HL-60 (cell line): ENCODE data around the gene RAI1.

Experiments
- DNase-seq, 2 experiments: peaks; one replicate each; pipeline ENCODE4 v3.0.0-alpha.2; 2010 to 2020; ENCODE audit warnings: low read depth in 1 of 2, low spot score in 1 of 2
- H3K27ac ChIP-seq: fragments of 250-450 bp; sonication (Bioruptor Pico); replicated peaks from 2 replicates; pipeline ENCODE4 v1.5.1; 2020; ENCODE audit warnings: mild to moderate bottlenecking, moderate library complexity
- H3K27me3 ChIP-seq: fragments of 250-450 bp; sonication (Bioruptor Pico); 2 replicates; pipeline ENCODE4 v1.5.1; 2021; ENCODE audit warnings: mild to moderate bottlenecking, moderate library complexity; ENCODE audit not compliant: insufficient read depth, poor library complexity, severe bottlenecking
- H3K4me3 ChIP-seq: replicated peaks from 2 replicates; pipeline ENCODE4 v1.5.1; 2011; ENCODE audit warnings: mild to moderate bottlenecking, control low read depth, low read length; ENCODE audit not compliant: insufficient read depth
- CTCF ChIP-seq: IDR thresholded peaks from one replicate; pipeline ENCODE4 v1.5.1; 2011; ENCODE audit warnings: low read length, control low read depth, inconsistent platforms; ENCODE audit not compliant: insufficient read depth
- GABPA ChIP-seq: IDR thresholded peaks from 2 replicates; pipeline ENCODE4 v1.6.1; 2012; ENCODE audit warnings: low read depth
- POLR2AphosphoS5 ChIP-seq: IDR thresholded peaks from 2 replicates; pipeline ENCODE4 v1.6.1; 2012; ENCODE audit warnings: low read depth
- REST ChIP-seq: IDR thresholded peaks from 2 replicates; pipeline ENCODE4 v1.6.1; 2012; ENCODE audit warnings: low read depth; ENCODE audit not compliant: insufficient replicate concordance
- SPI1 ChIP-seq: IDR thresholded peaks from 2 replicates; pipeline ENCODE4 v1.6.1; 2012; ENCODE audit warnings: low read depth, mild to moderate bottlenecking, borderline replicate concordance

Gene RAI1

GRCh38 chr17:17668775-17669579 is 12.3 kb upstream of the RAI1 start:
- H3K27ac ChIP-seq = no peak overlapping the region
- no peak for DNase-seq
- no peak for TF ChIP-seq POLR2AphosphoS5
- TF ChIP-seq REST = no peak
- no peak for TF ChIP-seq CTCF
- TF ChIP-seq GABPA = no peak
- TF ChIP-seq SPI1 = no peak
- no peaks in the 10 kb centered on the region for H3K27me3 ChIP-seq
- no peak overlapping the region for H3K4me3 ChIP-seq

DNA sequence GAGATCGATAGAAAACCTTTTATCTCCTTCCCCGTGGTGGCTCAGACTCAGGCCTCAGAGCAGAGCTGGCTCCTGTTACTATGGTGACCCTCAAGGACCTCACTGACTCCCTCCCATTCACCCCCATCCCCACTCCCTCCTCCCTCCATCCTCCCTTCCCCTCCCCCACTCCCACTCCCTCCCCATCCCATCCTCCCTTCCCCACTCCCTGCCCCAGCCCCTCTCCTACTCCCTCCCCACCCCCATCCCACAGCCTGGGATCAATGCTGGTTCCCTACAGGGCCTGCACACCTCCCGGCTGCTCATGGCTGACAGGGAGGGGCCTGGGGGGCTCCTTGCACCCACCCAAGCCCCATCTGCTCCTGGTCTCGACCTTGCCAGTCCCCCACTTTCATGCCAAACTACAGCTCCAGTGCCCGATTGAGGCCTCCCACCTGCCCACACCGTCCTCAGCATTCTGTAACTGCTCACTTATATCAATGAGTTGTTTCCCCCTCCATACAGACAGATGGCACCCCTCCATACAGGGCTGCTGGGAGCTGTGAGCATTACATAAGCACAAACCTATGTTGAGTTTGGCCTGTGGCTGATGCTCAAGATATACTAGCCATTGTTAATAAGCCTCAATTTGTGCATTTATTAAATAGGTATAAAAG is 11.6 kb upstream of the RAI1 start:
- no peak for DNase-seq
- Histone ChIP-seq H3K4me3 (no peak overlapping the region), H3K27me3 (no peaks in the 10 kb centered on the region), H3K27ac (no peak overlapping the region)
- TF ChIP-seq POLR2AphosphoS5 = no peak
- no peak for TF ChIP-seq CTCF
- TF ChIP-seq SPI1 = no peak
- no peak for TF ChIP-seq REST
- TF ChIP-seq GABPA = no peak

DNA sequence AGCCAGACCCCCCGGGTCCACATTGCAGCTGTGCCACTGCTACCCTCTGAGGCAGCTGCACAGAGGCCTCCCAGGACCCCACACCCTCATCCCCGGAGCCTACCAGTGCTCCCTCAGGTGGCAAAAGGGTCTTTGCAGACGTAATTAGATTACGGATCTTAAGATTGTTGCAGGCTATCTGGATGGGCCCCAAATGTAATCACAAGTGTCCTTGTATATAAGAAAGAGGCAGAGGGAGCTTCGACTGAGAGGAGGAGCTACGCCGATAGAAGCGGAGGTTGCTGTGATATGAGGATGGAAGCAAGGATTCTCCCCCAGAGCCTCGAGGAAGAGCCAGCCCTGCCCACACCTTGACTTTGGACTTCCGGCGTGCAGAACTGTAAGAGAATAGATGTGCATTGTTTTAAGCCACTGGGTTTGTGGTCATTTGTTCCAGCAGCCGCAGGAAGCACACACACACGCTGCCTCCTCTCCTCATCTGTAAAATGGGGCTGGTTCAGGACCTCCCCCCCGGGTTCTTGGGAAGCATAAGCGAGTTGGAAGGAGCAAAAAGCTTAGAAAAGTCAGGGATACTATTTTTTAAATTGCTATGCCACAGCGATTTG is 10.5 kb upstream of the RAI1 start:
- TF ChIP-seq POLR2AphosphoS5 (no peak), GABPA (no peak), CTCF (no peak), SPI1 (no peak), REST (no peak)
- Histone ChIP-seq H3K27ac (no peak overlapping the region), H3K4me3 (no peak overlapping the region), H3K27me3 (no peaks in the 10 kb centered on the region)
- DNase-seq = no peak
